RWPE1 (cell line): Measurements from ENCODE around the gene SPTLC3.

Experiments
- CTCF ChIA-PET: fragments of 350-600 bp; sonication (Branson Sonifier 250); formaldehyde crosslinking; extraction: SDS; loops from one replicate; lab custom pipeline; 2021; lab: Yijun Ruan, JAX
- POLR2A ChIA-PET: fragments of 400-600 bp; formaldehyde crosslinking; extraction: SDS; loops from one replicate; lab custom pipeline; 2020; ENCODE audit warnings: antibody characterized with exemption; ENCODE audit not compliant: low non-redundant PET; lab: Yijun Ruan, JAX
- DNase-seq: peaks from one replicate; pipeline ENCODE4 v3.0.0; 2012; ENCODE audit warnings: low spot score
- H3K27ac ChIP-seq: fragments of 450-650 bp; 2 replicates; pipeline ENCODE4 v1.5.1; 2017
- TF ChIP-seq, protein P1 (sequence below): fragments of 450-650 bp; conservative IDR thresholded peaks from 2 replicates; pipeline ENCODE4 v1.5.1; 2017; ENCODE audit warnings: low read depth, mild to moderate bottlenecking

SPTLC3 gene

DNA sequence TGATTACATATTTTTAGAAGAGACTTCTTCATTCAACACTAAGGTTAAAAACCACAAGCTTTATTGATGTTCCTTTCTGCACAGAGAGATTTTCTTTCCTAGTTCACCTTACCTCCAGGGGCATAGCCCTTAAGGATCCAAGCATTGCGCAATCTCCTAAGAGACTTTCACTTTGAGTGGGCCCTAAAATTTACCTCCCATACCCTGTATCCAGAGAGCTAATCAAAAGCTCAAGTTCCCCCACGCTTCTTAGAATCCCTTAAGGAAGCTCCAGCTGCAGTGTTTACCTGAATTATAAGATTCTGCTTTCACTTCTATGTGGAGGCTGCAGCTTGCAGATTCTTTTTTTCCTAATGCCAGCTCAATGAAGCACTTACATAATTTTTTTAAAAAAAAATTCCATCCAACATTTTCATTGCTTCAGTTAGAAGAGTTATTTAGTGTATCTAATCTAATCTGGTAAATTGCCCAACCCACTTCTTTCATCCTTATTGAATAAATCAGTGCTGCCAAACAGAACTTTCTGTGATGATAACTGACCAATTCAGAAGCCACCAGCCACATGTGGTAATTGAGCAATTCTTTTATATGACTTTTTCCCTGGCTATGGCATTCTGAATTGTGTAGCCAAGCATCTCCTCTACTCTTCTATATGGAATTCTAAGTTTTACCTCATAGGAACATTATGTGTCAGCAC lies 24.6 kb upstream of the SPTLC3 start:
- ChIA-PET POLR2A (interaction anchor here (0.6 kb wide), 1 partner anchor 623 kb away, joined by 3 read pairs; no protein-coding TSS in a partner anchor), CTCF (no interaction called here)
- no peak for DNase-seq
- H3K27ac ChIP-seq, result no peak overlapping the region
- TF ChIP-seq, protein P1, sequence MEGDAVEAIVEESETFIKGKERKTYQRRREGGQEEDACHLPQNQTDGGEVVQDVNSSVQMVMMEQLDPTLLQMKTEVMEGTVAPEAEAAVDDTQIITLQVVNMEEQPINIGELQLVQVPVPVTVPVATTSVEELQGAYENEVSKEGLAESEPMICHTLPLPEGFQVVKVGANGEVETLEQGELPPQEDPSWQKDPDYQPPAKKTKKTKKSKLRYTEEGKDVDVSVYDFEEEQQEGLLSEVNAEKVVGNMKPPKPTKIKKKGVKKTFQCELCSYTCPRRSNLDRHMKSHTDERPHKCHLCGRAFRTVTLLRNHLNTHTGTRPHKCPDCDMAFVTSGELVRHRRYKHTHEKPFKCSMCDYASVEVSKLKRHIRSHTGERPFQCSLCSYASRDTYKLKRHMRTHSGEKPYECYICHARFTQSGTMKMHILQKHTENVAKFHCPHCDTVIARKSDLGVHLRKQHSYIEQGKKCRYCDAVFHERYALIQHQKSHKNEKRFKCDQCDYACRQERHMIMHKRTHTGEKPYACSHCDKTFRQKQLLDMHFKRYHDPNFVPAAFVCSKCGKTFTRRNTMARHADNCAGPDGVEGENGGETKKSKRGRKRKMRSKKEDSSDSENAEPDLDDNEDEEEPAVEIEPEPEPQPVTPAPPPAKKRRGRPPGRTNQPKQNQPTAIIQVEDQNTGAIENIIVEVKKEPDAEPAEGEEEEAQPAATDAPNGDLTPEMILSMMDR, result no peak

DNA sequence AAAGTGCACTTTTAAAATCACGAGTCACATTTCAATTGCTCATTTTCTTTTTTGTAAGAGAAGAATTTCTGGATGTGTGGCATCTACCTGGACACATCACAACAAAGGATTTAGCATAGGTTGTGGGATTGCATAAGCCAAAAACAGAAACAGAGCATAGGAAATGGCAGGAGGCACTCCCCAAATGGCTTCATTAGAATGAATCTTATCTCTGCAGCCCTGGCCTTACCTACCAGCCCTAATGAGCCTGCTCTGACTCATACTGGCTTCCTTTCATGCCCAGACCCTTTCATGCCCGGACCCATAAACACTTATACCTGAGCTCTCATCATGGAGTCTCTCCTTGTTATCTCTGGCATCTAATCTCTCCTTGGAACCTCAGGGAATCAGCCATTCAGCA lies 23.9 kb upstream of the SPTLC3 start:
- ChIA-PET CTCF (interaction anchor here (0.6 kb wide), 1 partner anchor 14 kb away, joined by 3 read pairs; no protein-coding TSS in a partner anchor), POLR2A (no interaction called here)
- TF ChIP-seq, protein P1, result no peak
- DNase-seq, result peak; percentile 82
- H3K27ac ChIP-seq, result no peak overlapping the region

- no peak for DNase-seq
- POLR2A ChIA-PET, result no interaction called here
- H3K27ac ChIP-seq, result no peak overlapping the region
- TF ChIP-seq, protein P1, result no peak
- CTCF ChIA-PET, result no interaction called here
These were observed 21.5 kb upstream of the SPTLC3 start for GRCh38 chr20:12987261-12987660.

DNA sequence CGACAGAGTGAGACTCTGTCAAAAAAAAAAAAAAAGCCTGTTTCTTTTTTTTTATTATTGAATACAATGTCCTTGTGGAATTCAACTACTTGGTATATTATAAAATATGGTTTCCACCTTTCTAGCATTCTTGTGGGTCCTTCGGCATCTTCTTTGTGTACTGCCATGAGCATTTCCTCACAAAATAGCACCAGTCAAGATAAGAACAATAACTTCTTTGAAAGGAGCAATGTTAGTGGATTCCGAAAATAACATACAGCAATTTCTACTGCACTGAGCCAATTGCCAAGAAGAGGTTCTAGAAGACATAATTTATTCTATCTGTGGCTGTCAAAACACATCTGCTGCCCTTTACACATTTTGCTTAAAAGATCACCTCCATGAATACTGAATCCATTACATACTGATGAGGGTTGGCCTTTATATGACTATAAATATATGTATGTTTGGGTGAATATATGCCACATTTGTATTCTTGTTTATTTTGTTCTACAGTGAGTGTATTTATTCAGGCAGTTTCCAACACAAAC lies 19.1 kb upstream of the SPTLC3 start:
- TF ChIP-seq, protein P1, result no peak
- DNase-seq, result no peak
- ChIA-PET POLR2A (no interaction called here), CTCF (no interaction called here)
- H3K27ac ChIP-seq, result no peak overlapping the region

GRCh38 chr20:12997128-12997655 lies 11.6 kb upstream of the SPTLC3 start:
- TF ChIP-seq, protein P1, result no peak
- ChIA-PET CTCF (interaction anchor here (0.6 kb wide), 1 partner anchor 811 kb away, joined by 5 read pairs; no protein-coding TSS in a partner anchor), POLR2A (no interaction called here)
- H3K27ac ChIP-seq, result no peak overlapping the region
- DNase-seq, result no peak

- ChIA-PET POLR2A (no interaction called here), CTCF (interaction anchor here (0.6 to 0.8 kb wide), 2 partner anchors 121 to 1855 kb away, joined by 3 to 4 read pairs; no protein-coding TSS in a partner anchor)
- no peak overlapping the region for H3K27ac ChIP-seq
- DNase-seq, result no peak
- TF ChIP-seq, protein P1, result no peak
These were observed 10.7 kb upstream of the SPTLC3 start for GRCh38 chr20:12998046-12998445.
